Measurements from ENCODE around the gene CYP27B1. TPM values are rescaled to one million over a fixed set of nuclear protein-coding genes. Genes with fewer than 3 reads are reported as not detected.

CYP27B1 gene
- total RNA-seq, 1 experiment from 2014 or later: 1.8 TPM

- peaks cover 82% of the 10 kb centered on the region for H3K27me3 Mint-ChIP-seq (ENCODE audit: unreplicated experiment)
- peaks cover 11% of the 10 kb centered on the region for H3K4me1 Mint-ChIP-seq (ENCODE audit: low read depth, unreplicated experiment)
- no peak overlapping the region for H3K27ac Mint-ChIP-seq (ENCODE audit: unreplicated experiment)
- no peak for TF ChIP-seq CTCF (IDR thresholded peaks at IDR 0.05; ENCODE audit: unreplicated experiment)
- H3K4me3 Mint-ChIP-seq (ENCODE audit: low read depth, unreplicated experiment): peak overlapping the region; percentile 23
- BruUV-seq (replicated peaks): no TSS peak
- H3K9me3 Mint-ChIP-seq (ENCODE audit: low read depth, unreplicated experiment): no peaks in the 10 kb centered on the region
- no peak for DNase-seq
- intact Hi-C loops (cut with micrococcal nuclease; ENCODE audit: unreplicated experiment): no loop called here
- CTCF ChIA-PET: no interaction called here
- H3K36me3 Mint-ChIP-seq (ENCODE audit: insufficient read depth, unreplicated experiment): peaks cover 17% of the 10 kb centered on the region
Measured at GRCh38 chr12:57727758-57728395, 39.0 kb downstream of the CYP27B1 start.

- peaks cover 11% of the 10 kb centered on the region for H3K4me1 Mint-ChIP-seq (ENCODE audit: low read depth, unreplicated experiment)
- intact Hi-C loops (cut with micrococcal nuclease; ENCODE audit: unreplicated experiment): no loop called here
- peaks cover 20% of the 10 kb centered on the region for H3K36me3 Mint-ChIP-seq (ENCODE audit: insufficient read depth, unreplicated experiment)
- H3K4me3 Mint-ChIP-seq (ENCODE audit: low read depth, unreplicated experiment): peak overlapping the region; percentile 80
- TSS peak; percentile 11 for BruUV-seq (replicated peaks)
- CTCF ChIA-PET: interaction anchor here (1.2 to 1.5 kb wide), 3 partner anchors 8 to 146 kb away, joined by 3 to 18 read pairs (median 3); no protein-coding TSS in a partner anchor
- H3K27me3 Mint-ChIP-seq (ENCODE audit: unreplicated experiment): peaks cover 75% of the 10 kb centered on the region
- H3K27ac Mint-ChIP-seq (ENCODE audit: unreplicated experiment): no peak overlapping the region
- no peak for DNase-seq
- no peaks in the 10 kb centered on the region for H3K9me3 Mint-ChIP-seq (ENCODE audit: low read depth, unreplicated experiment)
- TF ChIP-seq CTCF (IDR thresholded peaks at IDR 0.05; ENCODE audit: unreplicated experiment): no peak
Measured at GRCh38 chr12:57726884-57727757, 39.8 kb downstream of the CYP27B1 start.

- CTCF ChIA-PET: interaction anchor here (0.6 to 1.5 kb wide), 7 partner anchors 9 to 383 kb away, joined by 3 to 18 read pairs (median 3); partner anchors contain the start of gene TSPAN31
- TF ChIP-seq CTCF (IDR thresholded peaks at IDR 0.05; ENCODE audit: unreplicated experiment): peak; percentile 91
Measured at GRCh38 chr12:57726151-57726883, 40.6 kb downstream of the CYP27B1 start.

GRCh38 chr12:57725851-57726150, 41.1 kb downstream of the CYP27B1 start:
- DNase-seq: no peak
- intact Hi-C loops (cut with micrococcal nuclease; ENCODE audit: unreplicated experiment): no loop called here
- Mint-ChIP-seq H3K36me3 (ENCODE audit: insufficient read depth, unreplicated experiment) (peaks cover 29% of the 10 kb centered on the region), H3K9me3 (ENCODE audit: low read depth, unreplicated experiment) (no peaks in the 10 kb centered on the region), H3K27me3 (ENCODE audit: unreplicated experiment) (peaks cover 61% of the 10 kb centered on the region), H3K4me3 (ENCODE audit: low read depth, unreplicated experiment) (peak overlapping the region; percentile 80), H3K4me1 (ENCODE audit: low read depth, unreplicated experiment) (peaks cover 11% of the 10 kb centered on the region), H3K27ac (ENCODE audit: unreplicated experiment) (peak overlapping the region; percentile 66)
- BruUV-seq (replicated peaks): no TSS peak
- TF ChIP-seq CTCF (IDR thresholded peaks at IDR 0.05; ENCODE audit: unreplicated experiment): no peak
- CTCF ChIA-PET: interaction anchor here (0.6 to 1.5 kb wide), 7 partner anchors 10 to 383 kb away, joined by 3 to 18 read pairs (median 3); partner anchors contain the start of gene TSPAN31

More at GRCh38 chr12:57726151-57726883, 40.6 kb downstream of the CYP27B1 start:
- H3K4me1 Mint-ChIP-seq (ENCODE audit: low read depth, unreplicated experiment): peaks cover 11% of the 10 kb centered on the region
- peaks cover 67% of the 10 kb centered on the region for H3K27me3 Mint-ChIP-seq (ENCODE audit: unreplicated experiment)
- no peaks in the 10 kb centered on the region for H3K9me3 Mint-ChIP-seq (ENCODE audit: low read depth, unreplicated experiment)
- intact Hi-C loops (cut with micrococcal nuclease; ENCODE audit: unreplicated experiment): no loop called here
- peak overlapping the region; percentile 80 for H3K4me3 Mint-ChIP-seq (ENCODE audit: low read depth, unreplicated experiment)
- H3K36me3 Mint-ChIP-seq (ENCODE audit: insufficient read depth, unreplicated experiment): peaks cover 26% of the 10 kb centered on the region
- DNase-seq: peak; percentile 95
- no TSS peak for BruUV-seq (replicated peaks)
- peak overlapping the region; percentile 66 for H3K27ac Mint-ChIP-seq (ENCODE audit: unreplicated experiment)

Measured in Calu3 (cell line).